Measurements from ENCODE around the gene ARHGEF7.

DNA sequence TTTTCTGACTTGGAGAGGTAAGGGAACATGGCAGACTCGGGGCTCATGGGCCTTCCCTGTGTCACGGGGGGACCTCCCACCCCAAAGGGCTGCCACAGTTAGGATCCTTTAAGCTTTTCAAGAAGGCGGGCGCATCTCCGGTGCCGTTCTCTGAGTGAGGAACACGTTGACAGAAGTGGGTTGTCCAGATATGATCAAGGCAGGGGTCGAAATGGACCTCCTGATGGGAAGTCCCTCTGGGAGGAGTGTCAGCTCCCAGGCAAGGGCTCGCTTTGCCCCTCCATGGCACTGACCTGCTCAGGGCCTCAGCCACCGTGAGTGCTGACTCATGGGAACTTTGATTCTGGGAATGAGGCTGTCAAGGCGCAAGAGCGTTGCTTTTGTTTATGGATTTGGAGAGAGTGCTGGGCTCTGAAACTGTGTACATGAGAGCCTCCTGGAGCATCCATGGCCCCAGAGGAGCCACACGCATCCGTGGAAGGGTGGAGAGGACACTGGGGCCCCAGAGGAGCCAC, 198.9 kb downstream of the ARHGEF7 start:
- TF ChIP-seq, protein P1, sequence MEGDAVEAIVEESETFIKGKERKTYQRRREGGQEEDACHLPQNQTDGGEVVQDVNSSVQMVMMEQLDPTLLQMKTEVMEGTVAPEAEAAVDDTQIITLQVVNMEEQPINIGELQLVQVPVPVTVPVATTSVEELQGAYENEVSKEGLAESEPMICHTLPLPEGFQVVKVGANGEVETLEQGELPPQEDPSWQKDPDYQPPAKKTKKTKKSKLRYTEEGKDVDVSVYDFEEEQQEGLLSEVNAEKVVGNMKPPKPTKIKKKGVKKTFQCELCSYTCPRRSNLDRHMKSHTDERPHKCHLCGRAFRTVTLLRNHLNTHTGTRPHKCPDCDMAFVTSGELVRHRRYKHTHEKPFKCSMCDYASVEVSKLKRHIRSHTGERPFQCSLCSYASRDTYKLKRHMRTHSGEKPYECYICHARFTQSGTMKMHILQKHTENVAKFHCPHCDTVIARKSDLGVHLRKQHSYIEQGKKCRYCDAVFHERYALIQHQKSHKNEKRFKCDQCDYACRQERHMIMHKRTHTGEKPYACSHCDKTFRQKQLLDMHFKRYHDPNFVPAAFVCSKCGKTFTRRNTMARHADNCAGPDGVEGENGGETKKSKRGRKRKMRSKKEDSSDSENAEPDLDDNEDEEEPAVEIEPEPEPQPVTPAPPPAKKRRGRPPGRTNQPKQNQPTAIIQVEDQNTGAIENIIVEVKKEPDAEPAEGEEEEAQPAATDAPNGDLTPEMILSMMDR (IDR thresholded peaks at IDR 0.05): no peak
- TF ChIP-seq ELF4 (CRISPR knock-in tag; IDR thresholded peaks at IDR 0.05; ENCODE audit: low read depth) (no peak), NR1H2 (CRISPR knock-in tag; IDR thresholded peaks at IDR 0.05) (no peak), ZNF121 (CRISPR knock-in tag; IDR thresholded peaks at IDR 0.05) (no peak)
- TF ChIP-seq, protein P2, sequence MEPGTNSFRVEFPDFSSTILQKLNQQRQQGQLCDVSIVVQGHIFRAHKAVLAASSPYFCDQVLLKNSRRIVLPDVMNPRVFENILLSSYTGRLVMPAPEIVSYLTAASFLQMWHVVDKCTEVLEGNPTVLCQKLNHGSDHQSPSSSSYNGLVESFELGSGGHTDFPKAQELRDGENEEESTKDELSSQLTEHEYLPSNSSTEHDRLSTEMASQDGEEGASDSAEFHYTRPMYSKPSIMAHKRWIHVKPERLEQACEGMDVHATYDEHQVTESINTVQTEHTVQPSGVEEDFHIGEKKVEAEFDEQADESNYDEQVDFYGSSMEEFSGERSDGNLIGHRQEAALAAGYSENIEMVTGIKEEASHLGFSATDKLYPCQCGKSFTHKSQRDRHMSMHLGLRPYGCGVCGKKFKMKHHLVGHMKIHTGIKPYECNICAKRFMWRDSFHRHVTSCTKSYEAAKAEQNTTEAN (CRISPR knock-in tag; IDR thresholded peaks at IDR 0.05): no peak
- TF ChIP-seq, protein P3, sequence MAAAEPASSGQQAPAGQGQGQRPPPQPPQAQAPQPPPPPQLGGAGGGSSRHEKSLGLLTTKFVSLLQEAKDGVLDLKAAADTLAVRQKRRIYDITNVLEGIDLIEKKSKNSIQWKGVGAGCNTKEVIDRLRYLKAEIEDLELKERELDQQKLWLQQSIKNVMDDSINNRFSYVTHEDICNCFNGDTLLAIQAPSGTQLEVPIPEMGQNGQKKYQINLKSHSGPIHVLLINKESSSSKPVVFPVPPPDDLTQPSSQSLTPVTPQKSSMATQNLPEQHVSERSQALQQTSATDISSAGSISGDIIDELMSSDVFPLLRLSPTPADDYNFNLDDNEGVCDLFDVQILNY (CRISPR knock-in tag; IDR thresholded peaks at IDR 0.05): no peak
- TF ChIP-seq, protein P4, sequence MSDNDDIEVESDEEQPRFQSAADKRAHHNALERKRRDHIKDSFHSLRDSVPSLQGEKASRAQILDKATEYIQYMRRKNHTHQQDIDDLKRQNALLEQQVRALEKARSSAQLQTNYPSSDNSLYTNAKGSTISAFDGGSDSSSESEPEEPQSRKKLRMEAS (CRISPR knock-in tag; IDR thresholded peaks at IDR 0.05): no peak
